Loucy (cell line): Measurements from ENCODE around the gene OR4Q2.

Experiments
- H2AFZ ChIP-seq: fragments of 200-600 bp; sonication (generic); 2 replicates; pipeline ENCODE4 v1.6.0; 2016; ENCODE audit warnings: antibody characterized with exemption, mild to moderate bottlenecking, low read length, moderate library complexity
- H3F3A ChIP-seq: fragments of 200-600 bp; 2 replicates; pipeline ENCODE4 v1.6.0; 2016; ENCODE audit warnings: antibody characterized with exemption, low read depth, mild to moderate bottlenecking
- H3K27me3 ChIP-seq: fragments of 200-600 bp; sonication (generic); 2 replicates; pipeline ENCODE4 v1.6.1; 2014; ENCODE audit warnings: low read length, mild to moderate bottlenecking; ENCODE audit not compliant: insufficient read depth, poor library complexity, severe bottlenecking
- H3K36me3 ChIP-seq: fragments of 200-600 bp; sonication (generic); 2 replicates; pipeline ENCODE4 v1.6.1; 2016; ENCODE audit warnings: low read length; ENCODE audit not compliant: insufficient read depth
- H3K4me1 ChIP-seq: fragments of 200-600 bp; sonication (generic); 2 replicates; pipeline ENCODE4 v1.5.1; 2014; ENCODE audit warnings: low read length, mild to moderate bottlenecking; ENCODE audit not compliant: insufficient read depth, poor library complexity, severe bottlenecking
- H3K4me2 ChIP-seq: fragments of 200-600 bp; sonication (generic); 2 replicates; pipeline ENCODE4 v1.6.0; 2014; ENCODE audit warnings: antibody characterized with exemption, low read length, low read depth, mild to moderate bottlenecking; ENCODE audit not compliant: poor library complexity, severe bottlenecking
- H3K4me3 ChIP-seq: fragments of 200-600 bp; sonication (generic); 2 replicates; pipeline ENCODE4 v1.5.1; 2014; ENCODE audit warnings: low read length, mild to moderate bottlenecking, mixed read lengths; ENCODE audit not compliant: poor library complexity, severe bottlenecking
- H3K79me2 ChIP-seq: fragments of 200-600 bp; sonication (generic); 2 replicates; pipeline ENCODE4 v1.6.1; 2014; ENCODE audit warnings: low read length; ENCODE audit not compliant: insufficient read depth
- H3K9ac ChIP-seq: fragments of 200-600 bp; sonication (generic); 2 replicates; pipeline ENCODE4 v1.6.0; 2014; ENCODE audit warnings: mild to moderate bottlenecking, low read depth, low read length, moderate library complexity; ENCODE audit not compliant: poor library complexity, severe bottlenecking
- H3K9me2 ChIP-seq: fragments of 200-600 bp; sonication (generic); replicated peaks from 2 replicates; pipeline ENCODE4 v1.6.1; 2016; ENCODE audit warnings: low read depth, low read length, mixed read lengths
- H3K9me3 ChIP-seq: fragments of 200-600 bp; sonication (generic); 2 replicates; pipeline ENCODE4 v1.6.1; 2014; ENCODE audit warnings: mild to moderate bottlenecking, antibody characterized with exemption, low read length, low read depth; ENCODE audit not compliant: insufficient read depth
- H4K20me1 ChIP-seq: fragments of 200-600 bp; sonication (generic); 2 replicates; pipeline ENCODE4 v1.6.0; 2014; ENCODE audit warnings: antibody characterized with exemption, low read length, mild to moderate bottlenecking; ENCODE audit not compliant: insufficient read depth, poor library complexity, severe bottlenecking
- CTCF ChIP-seq: fragments of 200-600 bp; sonication (generic); conservative IDR thresholded peaks from 2 replicates; pipeline ENCODE4 v1.5.1; 2014; ENCODE audit warnings: mild to moderate bottlenecking, antibody characterized with exemption, low read length
- EZH2phosphoT487 ChIP-seq: fragments of 200-600 bp; IDR thresholded peaks from 2 replicates; pipeline ENCODE4 v1.6.1; 2018; ENCODE audit warnings: antibody characterized with exemption, mild to moderate bottlenecking, moderate library complexity, borderline replicate concordance

Gene OR4Q2

GRCh38 chr14:20008156-20008555 lies 6.2 kb downstream of the OR4Q2 start:
- no peaks in the 10 kb centered on the region for H3F3A ChIP-seq
- H3K79me2 ChIP-seq, result no peaks in the 10 kb centered on the region
- H3K4me1 ChIP-seq, result no peaks in the 10 kb centered on the region
- no peak overlapping the region for H3K9ac ChIP-seq
- no peaks in the 10 kb centered on the region for H3K9me3 ChIP-seq
- H3K36me3 ChIP-seq, result no peaks in the 10 kb centered on the region
- no peak overlapping the region for H2AFZ ChIP-seq
- no peak for TF ChIP-seq CTCF
- no peak overlapping the region for H3K4me3 ChIP-seq
- H3K9me2 ChIP-seq, result no peaks in the 10 kb centered on the region; the same call in 1 of the 2 replicates
- H3K27me3 ChIP-seq, result no peaks in the 10 kb centered on the region
- no peak overlapping the region for H3K4me2 ChIP-seq
- no peaks in the 10 kb centered on the region for H4K20me1 ChIP-seq

GRCh38 chr14:20019257-20019865 lies 17.4 kb downstream of the OR4Q2 start, which contains the start of gene OR4K14:
TSS of gene OR4K14 (minus strand) at chr14:20019307. CDS start at chr14:20015193, 4,114 bp downstream.
- no peak within 1 kb of the TSS for H3K4me3 ChIP-seq
- no peaks in the 10 kb centered on the region for H3K9me2 ChIP-seq
- no peaks in the 10 kb centered on the region for H3K9me3 ChIP-seq
- H3K79me2 ChIP-seq, result no peaks in the 10 kb centered on the region
- no peaks in the 10 kb centered on the region for H3K4me1 ChIP-seq
- H2AFZ ChIP-seq, result no peak within 1 kb of the TSS
- no peaks in the 10 kb centered on the region for H3F3A ChIP-seq
- H3K4me2 ChIP-seq, result no peak within 1 kb of the TSS
- H3K9ac ChIP-seq, result no peak within 1 kb of the TSS
- no peaks in the 10 kb centered on the region for H4K20me1 ChIP-seq
- no peaks in the 10 kb centered on the region for H3K36me3 ChIP-seq
- H3K27me3 ChIP-seq, result no peaks in the 10 kb centered on the region
- TF ChIP-seq EZH2phosphoT487 (no peak), CTCF (no peak)

- Histone ChIP-seq H3K27me3 (no peaks in the 10 kb centered on the region), H4K20me1 (no peaks in the 10 kb centered on the region), H3K36me3 (no peaks in the 10 kb centered on the region), H3K4me2 (no peak overlapping the region), H3K79me2 (no peaks in the 10 kb centered on the region), H3K4me1 (no peaks in the 10 kb centered on the region), H3K9me2 (no peaks in the 10 kb centered on the region), H3K9ac (no peak overlapping the region), H3F3A (no peaks in the 10 kb centered on the region), H3K9me3 (no peaks in the 10 kb centered on the region), H2AFZ (no peak overlapping the region), H3K4me3 (no peak overlapping the region)
- TF ChIP-seq CTCF (no peak), EZH2phosphoT487 (no peak)
Measured at GRCh38 chr14:20031058-20031457, 29.1 kb downstream of the OR4Q2 start.
